Keratinocyte (primary cell): Measurements from ENCODE around the gene LRGUK. TPM values are rescaled to one million over a fixed set of nuclear protein-coding genes. Genes with fewer than 3 reads are reported as not detected.

ENCODE experiments used
- DNase-seq: peaks from one replicate; pipeline ENCODE4 v3.0.0-alpha.2; 2011; ENCODE audit warnings: low read depth, missing footprints, low spot score
- FAIRE-seq: peaks from 2 replicates; lab custom pipeline; 2011; peaks lifted over from hg19 to GRCh38; lab: Jason Lieb, UNC
- H2AFZ ChIP-seq: 2 replicates; pipeline ENCODE4 v1.6.0; 2012; ENCODE audit warnings: low read length, control low read depth, inconsistent platforms; ENCODE audit not compliant: control insufficient read depth
- H3K27ac ChIP-seq: 2 replicates; pipeline ENCODE4 v1.5.1; 2011; ENCODE audit warnings: low read length; ENCODE audit not compliant: control insufficient read depth, insufficient read depth
- H3K27me3 ChIP-seq: 3 replicates; pipeline ENCODE4 v1.6.0; 2011; ENCODE audit warnings: low read length; ENCODE audit not compliant: control insufficient read depth, insufficient read depth; ENCODE audit errors: extremely low read depth
- H3K36me3 ChIP-seq, 2 experiments: 2 replicates in 1 of 2; 3 replicates in 1 of 2; pipeline ENCODE4 v1.5.1; 2011; ENCODE audit warnings: low read length in 2 of 2, mild to moderate bottlenecking in 1 of 2; ENCODE audit not compliant: control insufficient read depth in 2 of 2, insufficient read depth in 2 of 2; ENCODE audit errors: extremely low read depth in 1 of 2
- H3K4me1 ChIP-seq: 3 replicates; pipeline ENCODE4 v1.5.1; 2011; ENCODE audit warnings: low read length; ENCODE audit not compliant: control insufficient read depth, insufficient read depth; ENCODE audit errors: extremely low read depth
- H3K4me2 ChIP-seq: 3 replicates; pipeline ENCODE4 v1.6.0; 2011; ENCODE audit warnings: low read depth, low read length; ENCODE audit not compliant: control insufficient read depth, insufficient read depth; ENCODE audit errors: extremely low read depth
- H3K4me3 ChIP-seq, 3 experiments: fragments of 200-600 bp in 1 of 3; sonication (generic) in 1 of 3; 2 replicates in 2 of 3; 3 replicates in 1 of 3; pipeline ENCODE4 v1.5.1; 2011 to 2016; ENCODE audit warnings: low read length in 3 of 3, mild to moderate bottlenecking in 3 of 3, control low read depth in 2 of 3, inconsistent platforms in 1 of 3, low read depth in 1 of 3, mixed read lengths in 1 of 3, mixed run types in 1 of 3, moderate library complexity in 1 of 3; ENCODE audit not compliant: control insufficient read depth in 2 of 3, insufficient read depth in 2 of 3; ENCODE audit errors: extremely low read depth in 1 of 3
- H3K79me2 ChIP-seq: 2 replicates; pipeline ENCODE4 v1.6.0; 2012; ENCODE audit warnings: low read length; ENCODE audit not compliant: control insufficient read depth, insufficient read depth
- H3K9ac ChIP-seq: 3 replicates; pipeline ENCODE4 v1.6.0; 2011; ENCODE audit warnings: low read length; ENCODE audit not compliant: control insufficient read depth, insufficient read depth; ENCODE audit errors: extremely low read depth
- H3K9me1 ChIP-seq: 3 replicates; pipeline ENCODE4 v1.6.0; 2011; ENCODE audit warnings: low read length; ENCODE audit not compliant: control insufficient read depth, insufficient read depth; ENCODE audit errors: extremely low read depth
- H3K9me3 ChIP-seq: 2 replicates; pipeline ENCODE4 v1.5.1; 2012; ENCODE audit warnings: low read depth, low read length; ENCODE audit not compliant: control insufficient read depth
- H4K20me1 ChIP-seq: 3 replicates; pipeline ENCODE4 v1.6.0; 2011; ENCODE audit warnings: low read length; ENCODE audit not compliant: control insufficient read depth, insufficient read depth; ENCODE audit errors: extremely low read depth
- EZH2 ChIP-seq: IDR thresholded peaks from one replicate; pipeline ENCODE4 v1.6.1; 2012; ENCODE audit warnings: inconsistent platforms, mild to moderate bottlenecking, low read length, moderate library complexity
- dilution Hi-C: fragments of 300-500 bp; cut with MboI; formaldehyde crosslinking; loops from one replicate; pipeline ENCODE4 v1.7.0; 2020; ENCODE audit warnings: low sequenced_read_pairs; ENCODE audit not compliant: extremely low pct_ligation_motif_present
- polyA plus RNA-seq, 5 experiments: library from polyadenylated mRNA; depleted of rRNA in 3 of 5; stranded (reverse) in 3 of 5; stranded (forward) in 1 of 5; unstranded in 1 of 5; fragments of >200 nt; gene quantifications; 1 replicate in 1 of 5; 2 replicates in 3 of 5; 3 replicates in 1 of 5; pipeline versions ENCODE4 v1.2.1 to v1.2.3, GENCODE V29; 2011 to 2012; ENCODE audit warnings: missing spikeins in 2 of 5, low read depth in 1 of 5, low replicate concordance in 1 of 5
- TF ChIP-seq, protein P1 (sequence below), 3 experiments: IDR thresholded peaks in 1 of 3; conservative IDR thresholded peaks in 1 of 3; optimal IDR thresholded peaks in 1 of 3; 2 replicates in 2 of 3; 3 replicates in 1 of 3; pipeline versions ENCODE3 to v1.5.1; 2011; ENCODE audit warnings: low read length in 3 of 3, mild to moderate bottlenecking in 3 of 3, moderate library complexity in 2 of 3, control low read depth in 1 of 3, inconsistent platforms in 1 of 3; ENCODE audit not compliant: insufficient read depth in 2 of 3; ENCODE audit errors: extremely low read depth in 1 of 3

The LRGUK gene
- polyA plus RNA-seq, 1 donor (not counting 4 experiments of a cell fraction or from before 2014, with no cell fraction given): 0.50 TPM

DNA sequence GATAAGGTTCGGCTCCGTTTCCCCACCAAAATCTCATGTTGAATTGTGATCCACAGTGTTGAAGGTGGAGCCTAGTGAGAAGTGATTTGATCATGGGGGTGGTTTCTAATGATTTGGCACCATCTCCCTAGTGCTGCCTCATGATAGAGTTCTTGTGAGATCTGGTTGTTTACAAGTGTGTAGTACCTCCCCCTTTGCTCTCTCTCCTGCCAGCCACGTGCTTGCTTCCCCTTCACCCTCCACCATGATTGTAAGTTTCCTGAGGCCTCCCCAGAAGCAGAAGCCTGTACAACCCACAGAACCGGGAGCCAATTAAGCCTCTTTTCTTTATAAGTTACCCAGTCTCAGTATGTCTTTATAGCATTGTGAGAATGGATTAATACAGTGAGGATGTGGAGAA is 12.1 kb upstream of the LRGUK start:
- H3K9me1 ChIP-seq: no peaks in the 10 kb centered on the region
- dilution Hi-C loops: no loop called here
- H3K4me2 ChIP-seq: no peak overlapping the region
- no peak for FAIRE-seq
- no peak for DNase-seq
- no peaks in the 10 kb centered on the region for H4K20me1 ChIP-seq
- no peak overlapping the region for H3K9ac ChIP-seq
- no peaks in the 10 kb centered on the region for H3K4me1 ChIP-seq
- H3K27ac ChIP-seq: no peak overlapping the region
- H3K4me3 ChIP-seq: no peak overlapping the region
- H3K9me3 ChIP-seq: no peaks in the 10 kb centered on the region
- H3K36me3 ChIP-seq: no peaks in the 10 kb centered on the region
- H3K79me2 ChIP-seq: no peaks in the 10 kb centered on the region
- TF ChIP-seq, protein P1, sequence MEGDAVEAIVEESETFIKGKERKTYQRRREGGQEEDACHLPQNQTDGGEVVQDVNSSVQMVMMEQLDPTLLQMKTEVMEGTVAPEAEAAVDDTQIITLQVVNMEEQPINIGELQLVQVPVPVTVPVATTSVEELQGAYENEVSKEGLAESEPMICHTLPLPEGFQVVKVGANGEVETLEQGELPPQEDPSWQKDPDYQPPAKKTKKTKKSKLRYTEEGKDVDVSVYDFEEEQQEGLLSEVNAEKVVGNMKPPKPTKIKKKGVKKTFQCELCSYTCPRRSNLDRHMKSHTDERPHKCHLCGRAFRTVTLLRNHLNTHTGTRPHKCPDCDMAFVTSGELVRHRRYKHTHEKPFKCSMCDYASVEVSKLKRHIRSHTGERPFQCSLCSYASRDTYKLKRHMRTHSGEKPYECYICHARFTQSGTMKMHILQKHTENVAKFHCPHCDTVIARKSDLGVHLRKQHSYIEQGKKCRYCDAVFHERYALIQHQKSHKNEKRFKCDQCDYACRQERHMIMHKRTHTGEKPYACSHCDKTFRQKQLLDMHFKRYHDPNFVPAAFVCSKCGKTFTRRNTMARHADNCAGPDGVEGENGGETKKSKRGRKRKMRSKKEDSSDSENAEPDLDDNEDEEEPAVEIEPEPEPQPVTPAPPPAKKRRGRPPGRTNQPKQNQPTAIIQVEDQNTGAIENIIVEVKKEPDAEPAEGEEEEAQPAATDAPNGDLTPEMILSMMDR (optimal IDR thresholded peaks at IDR 0.05 in 1 of 3, IDR thresholded peaks at IDR 0.05 in 1 of 3, conservative IDR thresholded peaks at IDR 0.05 in 1 of 3; ENCODE audit: extremely low read depth in 1 of 3, insufficient read depth in 2 of 3, low read length in 3 of 3): no peak
- no peak for TF ChIP-seq EZH2
- H2AFZ ChIP-seq: no peak overlapping the region
- no peaks in the 10 kb centered on the region for H3K27me3 ChIP-seq

GRCh38 chr7:134120405-134120804 is 6.7 kb upstream of the LRGUK start:
- H3K9me1 ChIP-seq: no peaks in the 10 kb centered on the region
- no peak overlapping the region for H2AFZ ChIP-seq
- no peaks in the 10 kb centered on the region for H3K27me3 ChIP-seq
- H3K9me3 ChIP-seq: no peaks in the 10 kb centered on the region
- TF ChIP-seq, protein P1 (optimal IDR thresholded peaks at IDR 0.05 in 1 of 3, IDR thresholded peaks at IDR 0.05 in 1 of 3, conservative IDR thresholded peaks at IDR 0.05 in 1 of 3; ENCODE audit: extremely low read depth in 1 of 3, insufficient read depth in 2 of 3, low read length in 3 of 3): no peak
- H4K20me1 ChIP-seq: no peaks in the 10 kb centered on the region
- no peak for DNase-seq
- H3K4me1 ChIP-seq: no peaks in the 10 kb centered on the region
- H3K79me2 ChIP-seq: no peaks in the 10 kb centered on the region
- H3K4me2 ChIP-seq: no peak overlapping the region
- no peak overlapping the region for H3K27ac ChIP-seq
- no peak for FAIRE-seq
- no peaks in the 10 kb centered on the region for H3K36me3 ChIP-seq
- H3K9ac ChIP-seq: no peak overlapping the region
- no peak overlapping the region for H3K4me3 ChIP-seq
- dilution Hi-C loops: no loop called here
